Measurements from ENCODE around the gene AP1M1. TPM values are rescaled to one million over a fixed set of nuclear protein-coding genes. Genes with fewer than 3 reads are reported as not detected.

Gene AP1M1
- total RNA-seq, 6 experiments from 2014 or later: 83.1 to 97.6 (median 93.3) TPM

GRCh38 chr19:16235811-16236652 is 38.3 kb downstream of the AP1M1 start:
- no peak for DNase-seq
- Mint-ChIP-seq H3K27ac (no peak overlapping the region), H3K27me3 (ENCODE audit: insufficient read depth) (no peaks in the 10 kb centered on the region; the same call in 1 of the 2 replicates), H3K9me3 (no peaks in the 10 kb centered on the region), H3K4me3 (no peak overlapping the region), H3K4me1 (ENCODE audit: low read depth) (no peaks in the 10 kb centered on the region), H3K36me3 (ENCODE audit: low read depth) (peaks cover 33% of the 10 kb centered on the region)
- TF ChIP-seq, protein P1, sequence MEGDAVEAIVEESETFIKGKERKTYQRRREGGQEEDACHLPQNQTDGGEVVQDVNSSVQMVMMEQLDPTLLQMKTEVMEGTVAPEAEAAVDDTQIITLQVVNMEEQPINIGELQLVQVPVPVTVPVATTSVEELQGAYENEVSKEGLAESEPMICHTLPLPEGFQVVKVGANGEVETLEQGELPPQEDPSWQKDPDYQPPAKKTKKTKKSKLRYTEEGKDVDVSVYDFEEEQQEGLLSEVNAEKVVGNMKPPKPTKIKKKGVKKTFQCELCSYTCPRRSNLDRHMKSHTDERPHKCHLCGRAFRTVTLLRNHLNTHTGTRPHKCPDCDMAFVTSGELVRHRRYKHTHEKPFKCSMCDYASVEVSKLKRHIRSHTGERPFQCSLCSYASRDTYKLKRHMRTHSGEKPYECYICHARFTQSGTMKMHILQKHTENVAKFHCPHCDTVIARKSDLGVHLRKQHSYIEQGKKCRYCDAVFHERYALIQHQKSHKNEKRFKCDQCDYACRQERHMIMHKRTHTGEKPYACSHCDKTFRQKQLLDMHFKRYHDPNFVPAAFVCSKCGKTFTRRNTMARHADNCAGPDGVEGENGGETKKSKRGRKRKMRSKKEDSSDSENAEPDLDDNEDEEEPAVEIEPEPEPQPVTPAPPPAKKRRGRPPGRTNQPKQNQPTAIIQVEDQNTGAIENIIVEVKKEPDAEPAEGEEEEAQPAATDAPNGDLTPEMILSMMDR (IDR thresholded peaks at IDR 0.05): no peak

DNA sequence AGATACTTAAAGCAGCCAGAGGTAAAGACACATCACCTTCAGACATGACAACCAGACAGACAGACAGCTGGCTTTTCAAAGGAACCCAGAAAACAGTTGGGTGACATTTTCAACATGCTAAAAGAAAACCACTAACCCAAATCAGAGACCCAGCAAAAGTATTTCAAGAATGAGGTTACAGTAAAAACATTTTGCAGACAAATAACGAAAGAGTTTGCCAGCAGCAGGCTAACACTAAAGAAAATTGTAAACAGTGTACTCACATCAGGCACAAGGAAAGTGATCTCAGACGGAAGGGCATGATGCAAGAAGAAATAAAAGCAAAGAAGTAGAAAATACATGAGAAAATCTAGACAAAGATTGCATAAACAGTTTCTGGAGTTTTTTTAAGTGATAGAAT is 46.4 kb downstream of the AP1M1 start:
- no peaks in the 10 kb centered on the region for H3K9me3 Mint-ChIP-seq
- TF ChIP-seq, protein P1 (IDR thresholded peaks at IDR 0.05): no peak

DNA sequence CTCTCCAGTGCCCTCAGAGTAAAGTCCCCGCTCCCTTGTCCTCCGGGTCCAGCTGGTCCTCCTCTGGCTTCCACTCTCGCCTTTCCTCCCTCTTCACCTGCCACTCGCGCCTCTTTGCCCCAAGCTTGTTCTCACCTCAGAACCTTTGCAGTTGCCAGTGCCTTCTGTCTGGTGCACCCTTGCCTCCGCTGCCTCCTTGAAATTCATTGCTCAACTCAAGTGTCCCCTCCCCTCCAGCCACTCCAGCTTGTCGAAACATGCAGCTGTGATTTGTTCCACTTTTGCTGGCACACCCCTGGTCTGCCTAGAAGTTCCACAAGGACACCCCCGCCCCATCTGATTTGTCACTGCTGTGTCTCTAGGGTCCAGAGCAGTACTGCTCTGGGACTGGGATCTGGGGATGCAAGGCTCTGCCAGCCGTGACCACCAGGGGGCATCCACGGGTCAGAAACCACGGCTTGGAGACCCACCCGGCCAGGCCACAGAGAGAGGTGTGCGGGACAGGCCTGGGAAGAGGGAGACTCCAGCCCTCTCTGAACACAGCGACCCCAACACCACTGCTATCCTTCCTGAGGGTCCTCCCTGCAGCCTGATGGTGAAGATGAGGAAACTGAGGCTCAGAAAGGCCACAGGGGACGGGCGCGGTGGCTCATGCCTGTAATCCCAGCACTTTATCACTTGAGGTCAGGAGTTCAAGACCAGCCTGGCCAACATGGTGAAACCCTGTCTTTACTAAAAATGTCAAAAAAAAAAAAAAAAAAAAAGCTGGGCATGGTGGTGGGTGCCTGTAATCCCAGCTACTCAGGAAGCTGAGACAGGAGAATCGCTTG is 49.9 kb downstream of the AP1M1 start:
- H3K36me3 Mint-ChIP-seq (ENCODE audit: low read depth): no peaks in the 10 kb centered on the region
- TF ChIP-seq, protein P1 (IDR thresholded peaks at IDR 0.05): peak; percentile 97
- no peak overlapping the region for H3K27ac Mint-ChIP-seq
- peak; percentile 56 for DNase-seq
- H3K27me3 Mint-ChIP-seq (ENCODE audit: insufficient read depth): peaks cover 6% of the 10 kb centered on the region
- no peak overlapping the region for H3K4me3 Mint-ChIP-seq
- H3K9me3 Mint-ChIP-seq: no peaks in the 10 kb centered on the region
- H3K4me1 Mint-ChIP-seq (ENCODE audit: low read depth): peaks cover 16% of the 10 kb centered on the region

More for the DNA sequence above, 46.4 kb downstream of the AP1M1 start:
- peaks cover 16% of the 10 kb centered on the region for H3K4me1 Mint-ChIP-seq (ENCODE audit: low read depth)
- no peaks in the 10 kb centered on the region for H3K36me3 Mint-ChIP-seq (ENCODE audit: low read depth)
- H3K4me3 Mint-ChIP-seq: no peak overlapping the region
- no peak overlapping the region for H3K27ac Mint-ChIP-seq
- DNase-seq: peak; percentile 46
- H3K27me3 Mint-ChIP-seq (ENCODE audit: insufficient read depth): peaks cover 7% of the 10 kb centered on the region

- no peak overlapping the region for H3K4me3 Mint-ChIP-seq
- H3K4me1 Mint-ChIP-seq (ENCODE audit: low read depth): peaks cover 16% of the 10 kb centered on the region
- TF ChIP-seq, protein P1 (IDR thresholded peaks at IDR 0.05): no peak
- no peaks in the 10 kb centered on the region for H3K9me3 Mint-ChIP-seq
- DNase-seq: no peak
- peaks cover 6% of the 10 kb centered on the region for H3K27me3 Mint-ChIP-seq (ENCODE audit: insufficient read depth)
- no peaks in the 10 kb centered on the region for H3K36me3 Mint-ChIP-seq (ENCODE audit: low read depth)
- H3K27ac Mint-ChIP-seq: no peak overlapping the region
Observed at GRCh38 chr19:16248380-16249023, 50.8 kb downstream of the AP1M1 start.

- H3K36me3 Mint-ChIP-seq (ENCODE audit: low read depth): no peaks in the 10 kb centered on the region
- H3K27ac Mint-ChIP-seq: no peak overlapping the region
- peak; percentile 13 for DNase-seq
- H3K27me3 Mint-ChIP-seq (ENCODE audit: insufficient read depth): peaks cover 6% of the 10 kb centered on the region
- no peak overlapping the region for H3K4me3 Mint-ChIP-seq
- TF ChIP-seq, protein P1 (IDR thresholded peaks at IDR 0.05): no peak
- 0 out of 2 replicates have a peak, but pooled peaks cover 5% of the 10 kb centered on the region for H3K4me1 Mint-ChIP-seq (ENCODE audit: low read depth)
- no peaks in the 10 kb centered on the region for H3K9me3 Mint-ChIP-seq
Observed at GRCh38 chr19:16249826-16250404, 52.2 kb downstream of the AP1M1 start.

Measured in HFFc6 (cell line).